ENCODE measurements around the gene MED15. TPM values are rescaled to one million over a fixed set of nuclear protein-coding genes. Genes with fewer than 3 reads are reported as not detected.

MED15 gene
- total RNA-seq, 1 donor from 2014 or later, result 30.5 TPM

- no peak for DNase-seq (ENCODE audit: low read depth, low spot score)
These were observed 61.9 kb downstream of the MED15 start for GRCh38 chr22:20569059-20570058.

GRCh38 chr22:20571078-20571503, 63.7 kb downstream of the MED15 start:
- no peak for DNase-seq (ENCODE audit: low read depth, low spot score)

GRCh38 chr22:20571531-20572007, 64.2 kb downstream of the MED15 start:
- DNase-seq (ENCODE audit: low read depth, low spot score), result no peak

- no peak for DNase-seq (ENCODE audit: low read depth, low spot score)
These were observed 64.9 kb downstream of the MED15 start for GRCh38 chr22:20572132-20572802.

GRCh38 chr22:20573176-20573832, 65.9 kb downstream of the MED15 start:
- DNase-seq (ENCODE audit: low read depth, low spot score), result no peak

- no peak for DNase-seq (ENCODE audit: low read depth, low spot score)
These were observed 66.6 kb downstream of the MED15 start for GRCh38 chr22:20573833-20574615.

- no peak for DNase-seq (ENCODE audit: low read depth, low spot score)
These were observed 67.5 kb downstream of the MED15 start for GRCh38 chr22:20574920-20575353.

GRCh38 chr22:20575724-20576444, 68.5 kb downstream of the MED15 start:
- DNase-seq (ENCODE audit: low read depth, low spot score), result no peak

- no peak for DNase-seq (ENCODE audit: low read depth, low spot score)
These were observed 69.0 kb downstream of the MED15 start for GRCh38 chr22:20576445-20576816.

GRCh38 chr22:20577045-20577444, 69.6 kb downstream of the MED15 start:
- no peak for DNase-seq (ENCODE audit: low read depth, low spot score)

- DNase-seq (ENCODE audit: low read depth, low spot score), result no peak
These were observed 70.2 kb downstream of the MED15 start for GRCh38 chr22:20577549-20577975.

GRCh38 chr22:20578192-20578591, 70.8 kb downstream of the MED15 start:
- DNase-seq (ENCODE audit: low read depth, low spot score), result no peak

GRCh38 chr22:20578707-20579106, 71.3 kb downstream of the MED15 start:
- no peak for DNase-seq (ENCODE audit: low read depth, low spot score)

GRCh38 chr22:20579273-20580120, 72.1 kb downstream of the MED15 start:
- no peak for DNase-seq (ENCODE audit: low read depth, low spot score)

- no peak for DNase-seq (ENCODE audit: low read depth, low spot score)
These were observed 72.8 kb downstream of the MED15 start for GRCh38 chr22:20580179-20580578.

- no peak for DNase-seq (ENCODE audit: low read depth, low spot score)
These were observed 73.4 kb downstream of the MED15 start for GRCh38 chr22:20580611-20581502.

GRCh38 chr22:20581503-20582170, 74.2 kb downstream of the MED15 start:
- DNase-seq (ENCODE audit: low read depth, low spot score), result no peak

GRCh38 chr22:20582171-20582511, 74.7 kb downstream of the MED15 start:
- DNase-seq (ENCODE audit: low read depth, low spot score), result no peak

Measured in pulmonary artery endothelial cell (primary cell).